GM23248 (cell line): ENCODE data around the gene CAPNS1. TPM values are rescaled to one million over a fixed set of nuclear protein-coding genes. Genes with fewer than 3 reads are reported as not detected.

ENCODE experiments used
- DNase-seq: peaks from one replicate; pipeline ENCODE4 v3.0.0-alpha.2; 2015
- H2AFZ ChIP-seq: fragments of 200-600 bp; sonication (generic); 2 replicates; pipeline ENCODE4 v1.6.1; 2016; ENCODE audit warnings: antibody characterized with exemption
- H3F3A ChIP-seq: fragments of 200-600 bp; sonication (generic); 2 replicates; pipeline ENCODE4 v1.6.1; 2016; ENCODE audit warnings: mild to moderate bottlenecking, antibody characterized with exemption, mixed run types; ENCODE audit not compliant: insufficient read depth
- H3K27ac ChIP-seq: fragments of 200-600 bp; sonication (generic); 2 replicates; pipeline ENCODE4 v1.5.1; 2016; ENCODE audit warnings: mild to moderate bottlenecking
- H3K27me3 ChIP-seq: fragments of 200-600 bp; sonication (generic); replicated peaks from 2 replicates; pipeline ENCODE4 v1.6.1; 2016; ENCODE audit warnings: mild to moderate bottlenecking; ENCODE audit not compliant: insufficient read depth
- H3K36me3 ChIP-seq: fragments of 200-600 bp; sonication (generic); 2 replicates; pipeline ENCODE4 v1.6.1; 2016; ENCODE audit warnings: low read depth, mild to moderate bottlenecking
- H3K4me1 ChIP-seq: fragments of 200-600 bp; sonication (generic); 2 replicates; pipeline ENCODE4 v1.6.1; 2016; ENCODE audit warnings: mild to moderate bottlenecking; ENCODE audit not compliant: insufficient read depth
- H3K4me2 ChIP-seq: fragments of 200-600 bp; sonication (generic); one replicate; pipeline ENCODE4 v1.6.1; 2016; ENCODE audit warnings: mild to moderate bottlenecking; ENCODE audit not compliant: unreplicated experiment
- H3K4me3 ChIP-seq: fragments of 200-600 bp; sonication (generic); 2 replicates; pipeline ENCODE4 v1.5.1; 2016; ENCODE audit warnings: mild to moderate bottlenecking
- H3K79me2 ChIP-seq: fragments of 200-600 bp; sonication (generic); 2 replicates; pipeline ENCODE4 v1.6.1; 2016; ENCODE audit warnings: mild to moderate bottlenecking; ENCODE audit not compliant: insufficient read depth
- H3K9ac ChIP-seq: fragments of 200-600 bp; sonication (generic); 2 replicates; pipeline ENCODE4 v1.6.1; 2016; ENCODE audit warnings: mild to moderate bottlenecking
- H3K9me2 ChIP-seq: fragments of 200-600 bp; sonication (generic); 2 replicates; pipeline ENCODE4 v1.6.1; 2016; ENCODE audit warnings: mixed run types, mild to moderate bottlenecking, moderate library complexity; ENCODE audit not compliant: insufficient read depth
- H3K9me3 ChIP-seq: fragments of 200-600 bp; sonication (generic); one replicate; pipeline ENCODE4 v1.6.1; 2017; ENCODE audit warnings: low read depth
- H4K20me1 ChIP-seq: fragments of 200-600 bp; sonication (generic); 2 replicates; pipeline ENCODE4 v1.6.0; 2016; ENCODE audit not compliant: insufficient read depth
- EZH2 ChIP-seq: fragments of 200-600 bp; sonication (generic); IDR thresholded peaks from 2 replicates; pipeline ENCODE4 v1.6.1; 2018; ENCODE audit warnings: antibody characterized with exemption, mild to moderate bottlenecking; ENCODE audit not compliant: insufficient read depth, poor library complexity, severe bottlenecking
- EZH2phosphoT487 ChIP-seq: fragments of 200-600 bp; sonication (generic); IDR thresholded peaks from 2 replicates; pipeline ENCODE4 v1.6.1; 2018; ENCODE audit warnings: antibody characterized with exemption, moderate library complexity, mild to moderate bottlenecking, low read depth; ENCODE audit not compliant: insufficient read depth
- WGBS, 2 experiments: methylation state at CpG; one replicate each; pipeline ENCODE4 v1.1.6; 2015 to 2017; ENCODE audit warnings: low lambda C conversion rate in 2 of 2, low coverage in 1 of 2; ENCODE audit errors: missing lambda C conversion rate in 2 of 2; 5-methylcytosine and 5-hydroxymethylcytosine counted together
- in situ Hi-C: fragments of 300-500 bp; cut with MboI; formaldehyde crosslinking; loops from 2 replicates; pipeline ENCODE4 v1.15.0; 2020
- polyA plus RNA-seq: library from polyadenylated mRNA; unstranded; fragments of >200 nt; fragmentation: Nextera tagmentation; extraction: Ambion mirVana; gene quantifications from 2 replicates; pipeline ENCODE4 v1.2.1, GENCODE V29; 2016
- total RNA-seq: library from RNA; depleted of rRNA; stranded (reverse); fragments of >200 nt; shearing (Covaris generic); gene quantifications from 2 replicates; pipeline ENCODE4 v1.2.3, GENCODE V29; 2014

The CAPNS1 gene
- total and polyA plus RNA-seq, 2 experiments from 2014 or later: 353 to 540 TPM

- H2AFZ ChIP-seq: no peak overlapping the region
- H3K9me2 ChIP-seq: no peaks in the 10 kb centered on the region
- no peak overlapping the region for H3K9ac ChIP-seq
- no peaks in the 10 kb centered on the region for H3F3A ChIP-seq
- in situ Hi-C loops: no loop called here
- H3K79me2 ChIP-seq: peaks cover 32% of the 10 kb centered on the region
- no peak overlapping the region for H3K4me2 ChIP-seq
- peaks cover 7% of the 10 kb centered on the region; the same call in 1 of the 2 replicates for H3K4me1 ChIP-seq
- H3K27ac ChIP-seq: no peak overlapping the region
- no peaks in the 10 kb centered on the region for H3K27me3 ChIP-seq
- no peak overlapping the region for H3K4me3 ChIP-seq
- WGBS, 2 experiments: 98 to 100% methylated on average over 10 of the region's 10 CpGs
- no peak for TF ChIP-seq EZH2phosphoT487
- no peak for TF ChIP-seq EZH2
- 0 out of 2 replicates have a peak, but pooled peaks cover 3% of the 10 kb centered on the region for H3K36me3 ChIP-seq
- DNase-seq: no peak
- H4K20me1 ChIP-seq: no peaks in the 10 kb centered on the region
- no peaks in the 10 kb centered on the region for H3K9me3 ChIP-seq
Measured at GRCh38 chr19:36112678-36113077, 27.2 kb upstream of the CAPNS1 start.

GRCh38 chr19:36113425-36113824, 26.4 kb upstream of the CAPNS1 start:
- no peak for DNase-seq
- WGBS, 2 experiments: 91 to 95% methylated on average over 34 of the region's 34 CpGs

DNA sequence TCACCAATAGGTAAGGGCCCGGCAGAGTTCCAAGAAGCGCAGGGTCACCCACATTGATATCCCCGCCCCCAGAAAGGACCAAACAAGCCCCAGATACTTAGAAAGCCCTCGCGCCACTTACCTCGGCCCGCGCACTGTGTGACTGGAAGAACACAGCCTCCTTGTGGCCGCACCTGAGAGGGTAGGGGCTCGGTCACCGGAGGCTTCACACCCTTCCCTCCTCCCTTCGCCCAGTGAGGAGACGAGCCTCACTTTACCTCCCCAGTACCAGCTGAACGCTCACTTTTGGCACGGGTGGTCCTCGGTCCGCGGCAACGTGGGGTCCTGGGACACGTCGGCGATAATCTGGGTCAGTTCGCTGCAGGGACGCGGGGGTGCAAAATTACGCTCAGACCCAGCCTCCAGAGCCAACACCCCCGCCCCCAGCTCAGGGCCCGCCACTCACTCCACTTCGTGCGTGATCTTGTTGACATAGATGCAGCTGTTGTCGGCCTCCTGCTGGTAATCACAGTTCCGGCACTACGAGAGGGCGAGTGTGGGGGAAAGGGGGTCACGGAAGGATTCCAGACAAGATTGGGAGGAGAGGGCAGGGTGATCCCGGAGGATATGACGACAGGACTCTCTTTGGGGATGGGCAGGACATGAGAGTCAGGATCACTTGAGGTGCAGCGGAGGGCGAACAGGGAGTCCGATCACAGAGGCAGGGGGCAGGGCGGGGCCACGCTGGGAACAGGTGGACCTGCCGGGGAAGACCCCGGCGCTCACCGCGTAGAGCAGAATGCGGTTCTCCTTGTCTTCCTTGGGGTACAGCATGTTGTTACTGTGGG, 25.8 kb upstream of the CAPNS1 start:
- no peaks in the 10 kb centered on the region for H3F3A ChIP-seq
- peaks cover 7% of the 10 kb centered on the region; the same call in 1 of the 2 replicates for H3K4me1 ChIP-seq
- H3K36me3 ChIP-seq: peaks cover 5% of the 10 kb centered on the region; the same call in 1 of the 2 replicates
- peak overlapping the region; percentile 91 for H3K4me2 ChIP-seq
- peak overlapping the region; percentile 66 for H3K27ac ChIP-seq
- no peaks in the 10 kb centered on the region for H3K27me3 ChIP-seq
- H3K79me2 ChIP-seq: peaks cover 46% of the 10 kb centered on the region
- DNase-seq: peak; percentile 60
- WGBS, 2 experiments: 13% methylated on average over 47 to 48 of the region's 48 CpGs
- TF ChIP-seq EZH2 (no peak), EZH2phosphoT487 (no peak)
- in situ Hi-C loops: no loop called here
- no peaks in the 10 kb centered on the region for H3K9me3 ChIP-seq
- H4K20me1 ChIP-seq: no peaks in the 10 kb centered on the region
- H3K4me3 ChIP-seq: peak overlapping the region; percentile 84
- H3K9me2 ChIP-seq: no peaks in the 10 kb centered on the region
- H3K9ac ChIP-seq: peak overlapping the region; percentile 85
- peak overlapping the region; percentile 90 for H2AFZ ChIP-seq

More at GRCh38 chr19:36113425-36113824, 26.4 kb upstream of the CAPNS1 start:
- Histone ChIP-seq H3K9ac (peak overlapping the region; percentile 85; the same call in 1 of the 2 replicates), H3K4me1 (peaks cover 7% of the 10 kb centered on the region; the same call in 1 of the 2 replicates), H3K4me2 (peak overlapping the region; percentile 91), H3K27me3 (no peaks in the 10 kb centered on the region), H4K20me1 (no peaks in the 10 kb centered on the region), H3K27ac (no peak overlapping the region), H3K36me3 (0 out of 2 replicates have a peak, but pooled peaks cover 3% of the 10 kb centered on the region), H3F3A (no peaks in the 10 kb centered on the region), H3K9me2 (no peaks in the 10 kb centered on the region), H3K9me3 (no peaks in the 10 kb centered on the region), H2AFZ (no peak overlapping the region), H3K79me2 (peaks cover 39% of the 10 kb centered on the region), H3K4me3 (peak overlapping the region; percentile 84; the same call in 1 of the 2 replicates)
- no peak for TF ChIP-seq EZH2phosphoT487
- in situ Hi-C loops: no loop called here

- H3K4me1 ChIP-seq: peaks cover 7% of the 10 kb centered on the region; the same call in 1 of the 2 replicates
- H3K79me2 ChIP-seq: peaks cover 51% of the 10 kb centered on the region
- peak within 1 kb of the TSS; percentile 84 for H3K4me3 ChIP-seq
- no peaks in the 10 kb centered on the region for H3K9me2 ChIP-seq
- peak within 1 kb of the TSS; percentile 66 for H3K27ac ChIP-seq
- TF ChIP-seq EZH2 (no peak), EZH2phosphoT487 (no peak)
- H3F3A ChIP-seq: no peaks in the 10 kb centered on the region
- in situ Hi-C loops: no loop called here
- peaks cover 8% of the 10 kb centered on the region; the same call in 1 of the 2 replicates for H3K36me3 ChIP-seq
- 1 to 2% methylated on average over 56 of the region's 60 CpGs for WGBS, 2 experiments
- no peaks in the 10 kb centered on the region for H4K20me1 ChIP-seq
- no peaks in the 10 kb centered on the region for H3K9me3 ChIP-seq
- peak; percentile 100 for DNase-seq
- H3K4me2 ChIP-seq: peak within 1 kb of the TSS; percentile 95
- H3K9ac ChIP-seq: peak within 1 kb of the TSS; percentile 85
- no peaks in the 10 kb centered on the region for H3K27me3 ChIP-seq
- peak within 1 kb of the TSS; percentile 90 for H2AFZ ChIP-seq
Measured at GRCh38 chr19:36114721-36115452, 25.0 kb upstream of the CAPNS1 start, which contains the start of gene POLR2I. Gene POLR2I, minus strand, starts transcription at chr19:36114875. Its CDS starts 19 bp downstream, at chr19:36114856.
